ENCODE measurements around the gene NEU3.
"Not testable (repeated sequence)": the region's sequence is repeated elsewhere in the genome, so short reads cannot be mapped to it uniquely, and the experiment has no call there.

NEU3 gene

GRCh38 chr11:75024068-75024449 is 35.3 kb downstream of the NEU3 start:
- in situ Hi-C loops (cut with MboI; ENCODE audit: low pct_unique_long_range_greater_than_20kb, low sequenced_read_pairs), result no loop called here
- no peak for DNase-seq

- in situ Hi-C loops (cut with MboI; ENCODE audit: low pct_unique_long_range_greater_than_20kb, low sequenced_read_pairs), result no loop called here
- no peak for DNase-seq
Observed at GRCh38 chr11:75024764-75025211, 36.1 kb downstream of the NEU3 start.

GRCh38 chr11:75025561-75025960 is 36.8 kb downstream of the NEU3 start:
- in situ Hi-C loops (cut with MboI; ENCODE audit: low pct_unique_long_range_greater_than_20kb, low sequenced_read_pairs), result no loop called here
- DNase-seq, result no peak

- no peak for DNase-seq
Observed at GRCh38 chr11:75028321-75028720, 39.6 kb downstream of the NEU3 start.

GRCh38 chr11:75028724-75029123 is 40.0 kb downstream of the NEU3 start:
- DNase-seq, result no peak
- in situ Hi-C loops (cut with MboI; ENCODE audit: low pct_unique_long_range_greater_than_20kb, low sequenced_read_pairs), result no loop called here

More at GRCh38 chr11:75028321-75028720, 39.6 kb downstream of the NEU3 start:
- in situ Hi-C loops (cut with MboI; ENCODE audit: low pct_unique_long_range_greater_than_20kb, low sequenced_read_pairs), result no loop called here

GRCh38 chr11:75029836-75030631 is 41.3 kb downstream of the NEU3 start:
- in situ Hi-C loops (cut with MboI; ENCODE audit: low pct_unique_long_range_greater_than_20kb, low sequenced_read_pairs), result no loop called here
- no peak for DNase-seq

GRCh38 chr11:75031224-75031753 is 42.6 kb downstream of the NEU3 start:
- DNase-seq, result no peak
- in situ Hi-C loops (cut with MboI; ENCODE audit: low pct_unique_long_range_greater_than_20kb, low sequenced_read_pairs), result no loop called here

GRCh38 chr11:75031771-75032549 is 43.2 kb downstream of the NEU3 start:
- DNase-seq, result peak; percentile 74

GRCh38 chr11:75032550-75032935 is 43.8 kb downstream of the NEU3 start:
- in situ Hi-C loops (cut with MboI; ENCODE audit: low pct_unique_long_range_greater_than_20kb, low sequenced_read_pairs), result no loop called here
- DNase-seq, result no peak

More at GRCh38 chr11:75031771-75032549, 43.2 kb downstream of the NEU3 start:
- in situ Hi-C loops (cut with MboI; ENCODE audit: low pct_unique_long_range_greater_than_20kb, low sequenced_read_pairs), result no loop called here

- no peak for DNase-seq
- in situ Hi-C loops (cut with MboI; ENCODE audit: low pct_unique_long_range_greater_than_20kb, low sequenced_read_pairs), result no loop called here
Observed at GRCh38 chr11:75033916-75034315, 45.2 kb downstream of the NEU3 start.

GRCh38 chr11:75035256-75035655 is 46.5 kb downstream of the NEU3 start:
- DNase-seq, result no peak
- in situ Hi-C loops (cut with MboI; ENCODE audit: low pct_unique_long_range_greater_than_20kb, low sequenced_read_pairs), result no loop called here

- no peak for DNase-seq
- in situ Hi-C loops (cut with MboI; ENCODE audit: low pct_unique_long_range_greater_than_20kb, low sequenced_read_pairs), result no loop called here
Observed at GRCh38 chr11:75035911-75036565, 47.3 kb downstream of the NEU3 start.

- no peak for DNase-seq
- in situ Hi-C loops (cut with MboI; ENCODE audit: low pct_unique_long_range_greater_than_20kb, low sequenced_read_pairs), result no loop called here
Observed at GRCh38 chr11:75040167-75040770, 51.5 kb downstream of the NEU3 start.

- no peak for DNase-seq
- in situ Hi-C loops (cut with MboI; ENCODE audit: low pct_unique_long_range_greater_than_20kb, low sequenced_read_pairs), result no loop called here
Observed at GRCh38 chr11:75041263-75041662, 52.5 kb downstream of the NEU3 start.

- in situ Hi-C loops (cut with MboI; ENCODE audit: low pct_unique_long_range_greater_than_20kb, low sequenced_read_pairs); DNase-seq: not testable (repeated sequence)
Observed at GRCh38 chr11:75041821-75042220, 53.1 kb downstream of the NEU3 start.

- DNase-seq; in situ Hi-C loops (cut with MboI; ENCODE audit: low pct_unique_long_range_greater_than_20kb, low sequenced_read_pairs): not testable (repeated sequence)
Observed at GRCh38 chr11:75044381-75045170, 55.8 kb downstream of the NEU3 start.

- in situ Hi-C loops (cut with MboI; ENCODE audit: low pct_unique_long_range_greater_than_20kb, low sequenced_read_pairs); DNase-seq: not testable (repeated sequence)
Observed at GRCh38 chr11:75046668-75047067, 57.9 kb downstream of the NEU3 start.

- in situ Hi-C loops (cut with MboI; ENCODE audit: low pct_unique_long_range_greater_than_20kb, low sequenced_read_pairs), result no loop called here
- DNase-seq, result no peak
Observed at GRCh38 chr11:75047191-75047590, 58.5 kb downstream of the NEU3 start.
